NCI-H1694 (cell line): ENCODE data around the gene CFAP126.
"Not testable (repeated sequence)": the region's sequence is repeated elsewhere in the genome, so short reads cannot be mapped to it uniquely, and the experiment has no call there.

Source experiments
- DNase-seq: peaks from one replicate; lab custom pipeline; 2025; lab: John Stamatoyannopoulos, UW

CFAP126 gene

GRCh38 chr1:161381707-161382106 lies 14.0 kb upstream of the CFAP126 start:
- no peak for DNase-seq

GRCh38 chr1:161379071-161379470 lies 11.4 kb upstream of the CFAP126 start:
- no peak for DNase-seq

GRCh38 chr1:161378014-161378413 lies 10.3 kb upstream of the CFAP126 start:
- no peak for DNase-seq

GRCh38 chr1:161374373-161374772 lies 6.7 kb upstream of the CFAP126 start:
- no peak for DNase-seq

- no peak for DNase-seq
Measured at GRCh38 chr1:161373442-161373841, 5.8 kb upstream of the CFAP126 start.

GRCh38 chr1:161365207-161365606 lies 2.5 kb downstream of the CFAP126 start:
- no peak for DNase-seq

- DNase-seq, result no peak
Measured at GRCh38 chr1:161364332-161364731, 3.3 kb downstream of the CFAP126 start.

- DNase-seq, result no peak
Measured at GRCh38 chr1:161359291-161359690, 8.4 kb downstream of the CFAP126 start.

GRCh38 chr1:161357073-161357472 lies 10.6 kb downstream of the CFAP126 start:
- no peak for DNase-seq

GRCh38 chr1:161351482-161351881 lies 16.2 kb downstream of the CFAP126 start:
- DNase-seq, result no peak

GRCh38 chr1:161350671-161351070 lies 17.0 kb downstream of the CFAP126 start:
- no peak for DNase-seq

- DNase-seq, result no peak
Measured at GRCh38 chr1:161342821-161343220, 24.9 kb downstream of the CFAP126 start.

GRCh38 chr1:161342177-161342576 lies 25.5 kb downstream of the CFAP126 start:
- DNase-seq, result no peak

GRCh38 chr1:161335796-161336195 lies 31.9 kb downstream of the CFAP126 start:
- no peak for DNase-seq

- DNase-seq, result no peak
Measured at GRCh38 chr1:161333166-161333565, 34.5 kb downstream of the CFAP126 start.

GRCh38 chr1:161330346-161330745 lies 37.3 kb downstream of the CFAP126 start:
- DNase-seq, result no peak

GRCh38 chr1:161324020-161324419 lies 43.7 kb downstream of the CFAP126 start:
- no peak for DNase-seq

GRCh38 chr1:161315841-161316674 lies 51.6 kb downstream of the CFAP126 start:
- DNase-seq, result not testable (repeated sequence)
